Glomerular visceral epithelial cell (primary cell): ENCODE results near the gene SLC43A1.

Experiments used
- DNase-seq: peaks from one replicate; pipeline ENCODE4 v3.0.0-alpha.2; 2016; ENCODE audit errors: extremely low spot score

The SLC43A1 gene

GRCh38 chr11:57529012-57529411, 13.5 kb upstream of the SLC43A1 start:
- no peak for DNase-seq

- DNase-seq: peak; percentile 52
Measured at GRCh38 chr11:57527056-57527631, 11.6 kb upstream of the SLC43A1 start.

GRCh38 chr11:57523419-57523818, 7.9 kb upstream of the SLC43A1 start:
- DNase-seq: no peak

GRCh38 chr11:57521116-57521515, 5.6 kb upstream of the SLC43A1 start:
- DNase-seq: no peak

- DNase-seq: no peak
Measured at GRCh38 chr11:57516061-57516443, 550 bp upstream of the SLC43A1 start.

- DNase-seq: peak; percentile 31
Measured at GRCh38 chr11:57514538-57515331, 767 bp downstream of the SLC43A1 start.

GRCh38 chr11:57513911-57514537, 1.5 kb downstream of the SLC43A1 start:
- DNase-seq: no peak

GRCh38 chr11:57513452-57513795, 2.1 kb downstream of the SLC43A1 start:
- no peak for DNase-seq

- DNase-seq: no peak
Measured at GRCh38 chr11:57512646-57513451, 2.7 kb downstream of the SLC43A1 start.

GRCh38 chr11:57511741-57512430, 3.6 kb downstream of the SLC43A1 start:
- DNase-seq: no peak

GRCh38 chr11:57508341-57509170, 6.9 kb downstream of the SLC43A1 start:
- DNase-seq: no peak

- DNase-seq: no peak
Measured at GRCh38 chr11:57506522-57506921, 9.0 kb downstream of the SLC43A1 start.

GRCh38 chr11:57504511-57504910, 11.0 kb downstream of the SLC43A1 start:
- no peak for DNase-seq

- DNase-seq: no peak
Measured at GRCh38 chr11:57502870-57503269, 12.6 kb downstream of the SLC43A1 start.

- no peak for DNase-seq
Measured at GRCh38 chr11:57502376-57502775, 13.1 kb downstream of the SLC43A1 start.

- no peak for DNase-seq
Measured at GRCh38 chr11:57501953-57502352, 13.5 kb downstream of the SLC43A1 start.

GRCh38 chr11:57500926-57501325, 14.6 kb downstream of the SLC43A1 start:
- no peak for DNase-seq

- DNase-seq: no peak
Measured at GRCh38 chr11:57500515-57500914, 15.0 kb downstream of the SLC43A1 start.

- DNase-seq: no peak
Measured at GRCh38 chr11:57499983-57500461, 15.5 kb downstream of the SLC43A1 start.

- peak; percentile 83 for DNase-seq
Measured at GRCh38 chr11:57499413-57499982, 16.0 kb downstream of the SLC43A1 start.
